GM21529 (cell line): ENCODE results near the gene SKIC2.

ENCODE experiments used
- ATAC-seq: cut with Tn5 transposase; IDR thresholded peaks from one replicate; pipeline ENCODE4 v1.9.1; 2021; ENCODE audit not compliant: unreplicated experiment

Gene SKIC2

DNA sequence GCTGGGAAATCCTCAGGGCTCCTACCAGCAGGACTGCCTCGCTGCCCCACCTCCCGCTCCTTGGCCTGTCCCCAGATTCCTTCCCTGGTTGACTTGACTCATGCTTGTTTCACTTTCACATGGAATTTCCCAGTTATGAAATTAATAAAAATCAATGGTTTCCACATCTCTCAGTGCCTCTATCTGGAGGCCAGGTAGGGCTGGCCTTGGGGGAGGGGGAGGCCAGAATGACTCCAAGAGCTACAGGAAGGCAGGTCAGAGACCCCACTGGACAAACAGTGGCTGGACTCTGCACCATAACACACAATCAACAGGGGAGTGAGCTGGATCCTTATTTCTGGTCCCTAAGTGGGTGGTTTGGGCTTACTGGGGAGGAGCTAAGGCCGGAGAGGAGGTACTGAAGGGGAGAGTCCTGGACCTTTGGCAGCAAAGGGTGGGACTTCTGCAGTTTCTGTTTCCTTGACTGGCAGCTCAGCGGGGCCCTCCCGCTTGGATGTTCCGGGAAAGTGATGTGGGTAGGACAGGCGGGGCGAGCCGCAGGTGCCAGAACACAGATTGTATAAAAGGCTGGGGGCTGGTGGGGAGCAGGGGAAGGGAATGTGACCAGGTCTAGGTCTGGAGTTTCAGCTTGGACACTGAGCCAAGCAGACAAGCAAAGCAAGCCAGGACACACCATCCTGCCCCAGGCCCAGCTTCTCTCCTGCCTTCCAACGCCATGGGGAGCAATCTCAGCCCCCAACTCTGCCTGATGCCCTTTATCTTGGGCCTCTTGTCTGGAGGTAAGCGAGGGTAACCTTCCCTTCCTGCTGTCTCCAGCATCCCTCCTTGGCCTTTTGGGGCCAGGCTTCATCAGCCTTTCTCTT, 13.2 kb upstream of the SKIC2 start, which contains the start of gene CFB:
CFB (plus strand) TSS at position 589 of the 863 bp plus-strand sequence; CDS start at position 716, 127 bp downstream.
- ATAC-seq: no peak

DNA sequence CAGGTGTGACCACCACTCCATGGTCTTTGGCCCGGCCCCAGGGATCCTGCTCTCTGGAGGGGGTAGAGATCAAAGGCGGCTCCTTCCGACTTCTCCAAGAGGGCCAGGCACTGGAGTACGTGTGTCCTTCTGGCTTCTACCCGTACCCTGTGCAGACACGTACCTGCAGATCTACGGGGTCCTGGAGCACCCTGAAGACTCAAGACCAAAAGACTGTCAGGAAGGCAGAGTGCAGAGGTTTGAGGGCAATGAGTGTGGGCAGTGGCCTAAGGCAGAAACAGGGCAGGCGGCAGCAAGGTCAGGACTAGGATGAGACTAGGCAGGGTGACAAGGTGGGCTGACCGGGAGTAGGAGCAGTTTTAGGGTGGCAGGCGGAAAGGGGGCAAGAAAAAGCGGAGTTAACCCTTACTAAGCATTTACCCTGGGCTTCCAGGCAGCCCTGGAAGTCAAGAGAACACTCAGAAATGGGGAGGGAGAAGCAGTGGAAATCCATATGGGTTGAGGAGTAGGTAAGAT, 12.5 kb upstream of the SKIC2 start:
- no peak for ATAC-seq

DNA sequence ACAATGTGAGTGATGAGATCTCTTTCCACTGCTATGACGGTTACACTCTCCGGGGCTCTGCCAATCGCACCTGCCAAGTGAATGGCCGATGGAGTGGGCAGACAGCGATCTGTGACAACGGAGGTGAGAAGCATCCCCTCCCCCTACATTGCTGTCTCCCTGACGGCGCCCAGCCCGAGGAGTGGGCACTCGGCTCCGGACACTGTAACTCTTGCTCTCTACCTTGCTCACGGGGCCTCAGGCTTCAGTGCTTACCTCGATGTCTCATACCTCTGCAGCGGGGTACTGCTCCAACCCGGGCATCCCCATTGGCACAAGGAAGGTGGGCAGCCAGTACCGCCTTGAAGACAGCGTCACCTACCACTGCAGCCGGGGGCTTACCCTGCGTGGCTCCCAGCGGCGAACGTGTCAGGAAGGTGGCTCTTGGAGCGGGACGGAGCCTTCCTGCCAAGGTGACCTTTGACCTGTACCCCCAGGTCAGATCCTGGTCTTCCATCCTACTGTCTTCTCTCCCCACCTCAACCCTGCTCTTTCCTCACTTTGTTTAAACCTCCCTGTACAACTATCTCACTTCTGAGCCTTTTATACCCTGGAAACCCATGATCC, 11.8 kb upstream of the SKIC2 start:
- no peak for ATAC-seq

DNA sequence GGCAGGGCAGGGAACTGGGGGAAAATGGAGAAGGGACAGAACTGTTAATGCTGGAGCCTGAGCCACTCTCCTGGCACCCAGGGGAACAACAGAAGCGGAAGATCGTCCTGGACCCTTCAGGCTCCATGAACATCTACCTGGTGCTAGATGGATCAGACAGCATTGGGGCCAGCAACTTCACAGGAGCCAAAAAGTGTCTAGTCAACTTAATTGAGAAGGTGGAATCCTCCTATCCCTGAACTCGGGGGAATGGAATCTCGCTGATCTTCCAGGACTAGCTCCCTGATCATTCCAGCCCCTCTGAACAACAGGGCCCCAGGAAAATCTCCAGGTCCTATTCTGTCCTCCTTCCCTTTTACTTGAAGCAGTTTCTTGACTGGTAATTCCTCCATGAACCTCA, 11.1 kb upstream of the SKIC2 start:
- ATAC-seq: no peak

DNA sequence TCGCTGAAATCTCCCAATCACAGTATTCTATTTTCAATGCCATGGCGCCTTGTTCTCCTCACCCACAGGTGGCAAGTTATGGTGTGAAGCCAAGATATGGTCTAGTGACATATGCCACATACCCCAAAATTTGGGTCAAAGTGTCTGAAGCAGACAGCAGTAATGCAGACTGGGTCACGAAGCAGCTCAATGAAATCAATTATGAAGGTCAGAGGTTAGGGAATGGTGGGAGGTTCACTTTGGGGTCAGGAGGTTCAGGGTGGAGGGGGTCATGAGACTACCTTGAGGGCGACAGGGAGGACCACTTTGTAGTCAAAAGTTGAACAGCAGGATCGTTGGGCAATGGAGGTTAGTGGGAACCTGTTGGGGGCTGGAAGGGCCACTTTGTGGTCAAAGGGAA, 10.7 kb upstream of the SKIC2 start:
- no peak for ATAC-seq

- no peak for ATAC-seq
These were observed 10.1 kb upstream of the SKIC2 start for GRCh38 chr6:31948753-31949413.

- no peak for ATAC-seq
These were observed 8.9 kb upstream of the SKIC2 start for GRCh38 chr6:31949926-31950548.

DNA sequence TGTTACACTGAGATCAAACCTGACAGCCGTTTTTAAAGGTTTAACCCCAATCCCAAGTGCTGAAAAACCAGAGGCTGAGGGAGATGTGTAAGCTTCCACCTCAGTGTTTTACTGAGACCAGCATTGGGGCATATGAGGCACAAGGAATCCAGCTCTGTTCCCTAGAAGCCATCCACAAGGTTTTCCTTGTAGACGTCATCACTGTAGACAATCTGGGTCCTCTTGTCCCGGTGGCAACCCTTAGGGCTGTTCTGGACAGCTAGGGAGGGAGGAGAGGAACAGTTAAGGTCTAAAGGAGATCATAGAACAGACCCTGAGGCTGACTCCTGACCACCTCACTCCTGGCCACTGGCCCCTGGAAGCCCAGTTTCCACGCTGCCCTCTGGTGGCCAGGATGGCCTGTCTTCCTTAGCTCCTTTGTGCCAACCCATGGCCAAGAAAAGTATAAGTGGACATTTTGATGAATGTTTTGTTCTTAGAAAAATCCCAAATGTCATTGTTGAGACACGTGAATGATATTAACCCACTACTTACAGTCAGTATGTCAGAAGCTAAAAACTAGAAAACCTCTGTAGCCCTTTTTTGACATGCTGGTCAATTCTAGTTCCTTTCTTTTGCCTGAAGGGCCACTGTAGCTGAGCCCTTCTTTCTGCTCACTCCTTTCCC, 6.7 kb upstream of the SKIC2 start:
- ATAC-seq: no peak

GRCh38 chr6:31952890-31953289, 6.1 kb upstream of the SKIC2 start:
- ATAC-seq: no peak

DNA sequence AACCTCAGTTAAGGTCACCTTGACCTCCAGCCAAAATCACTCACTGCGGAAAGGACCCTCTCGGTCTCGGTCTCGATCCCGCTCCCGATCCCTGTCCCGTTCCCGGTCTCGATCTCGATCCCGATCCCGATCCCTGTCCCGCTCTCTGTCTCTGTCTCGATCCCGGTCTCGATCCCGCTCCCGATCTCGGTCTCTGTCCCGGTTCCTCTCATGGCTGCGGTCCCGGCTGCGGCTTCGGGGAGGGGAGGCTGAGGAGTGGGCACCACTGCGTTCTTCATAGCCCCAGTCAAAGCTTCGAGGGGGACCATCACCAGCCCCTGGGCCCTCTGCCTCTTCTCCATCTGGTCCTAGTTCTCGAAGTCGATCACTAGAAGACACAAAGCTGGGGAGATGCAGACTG, 4.5 kb upstream of the SKIC2 start:
- no peak for ATAC-seq

GRCh38 chr6:31956796-31957195, 2.2 kb upstream of the SKIC2 start:
- ATAC-seq: no peak

- no peak for ATAC-seq
These were observed 599 bp upstream of the SKIC2 start for GRCh38 chr6:31958412-31958740.

DNA sequence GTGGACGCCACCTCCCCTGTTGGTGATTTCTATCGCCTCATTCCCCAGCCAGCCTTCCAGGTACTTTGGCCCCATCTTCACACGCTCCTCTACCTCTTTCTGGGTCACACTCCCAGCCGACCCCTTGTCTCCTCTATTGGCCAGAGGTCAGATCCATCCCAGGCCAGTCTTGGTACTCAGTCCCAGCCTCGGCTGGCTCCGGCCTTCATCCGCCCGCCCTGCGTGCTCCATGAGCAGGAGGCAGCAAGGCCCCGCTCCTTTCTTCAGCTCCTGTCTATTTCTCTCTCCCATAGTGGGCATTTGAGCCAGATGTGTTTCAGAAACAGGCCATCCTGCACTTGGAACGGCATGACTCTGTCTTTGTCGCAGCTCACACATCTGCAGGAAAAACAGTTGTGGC, 2.6 kb downstream of the SKIC2 start:
- no peak for ATAC-seq

- ATAC-seq: no peak
These were observed 4.9 kb downstream of the SKIC2 start for GRCh38 chr6:31963921-31964320.

- no peak for ATAC-seq
These were observed 6.7 kb downstream of the SKIC2 start for GRCh38 chr6:31965700-31966099.

DNA sequence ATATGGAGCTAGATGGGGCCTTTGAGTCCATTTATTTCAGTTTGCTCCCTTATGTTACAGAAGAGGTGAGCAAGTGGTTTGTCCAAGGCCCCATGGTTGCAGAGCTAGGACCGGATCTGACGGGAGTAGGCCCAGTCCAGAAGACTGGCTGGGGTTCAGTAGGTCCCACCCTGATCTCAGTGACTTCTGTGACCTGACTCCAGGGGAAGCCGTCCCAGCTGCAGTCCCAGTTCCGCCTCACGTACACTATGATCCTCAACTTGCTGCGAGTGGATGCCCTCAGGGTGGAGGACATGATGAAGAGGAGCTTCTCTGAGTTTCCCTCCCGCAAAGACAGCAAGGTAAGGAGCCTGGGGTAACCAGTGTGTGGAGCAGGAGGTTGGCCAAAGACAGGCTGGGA, 7.5 kb downstream of the SKIC2 start:
- ATAC-seq: no peak

- ATAC-seq: no peak
These were observed 8.3 kb downstream of the SKIC2 start for GRCh38 chr6:31966997-31967925.

- ATAC-seq: no peak
These were observed 8.9 kb downstream of the SKIC2 start for GRCh38 chr6:31967926-31968320.

GRCh38 chr6:31968326-31968725, 9.4 kb downstream of the SKIC2 start:
- ATAC-seq: no peak
